Measurements from ENCODE around the gene SPATA31D4.
"Not testable (repeated sequence)": the region's sequence is repeated elsewhere in the genome, so short reads cannot be mapped to it uniquely, and the experiment has no call there.

The SPATA31D4 gene

DNA sequence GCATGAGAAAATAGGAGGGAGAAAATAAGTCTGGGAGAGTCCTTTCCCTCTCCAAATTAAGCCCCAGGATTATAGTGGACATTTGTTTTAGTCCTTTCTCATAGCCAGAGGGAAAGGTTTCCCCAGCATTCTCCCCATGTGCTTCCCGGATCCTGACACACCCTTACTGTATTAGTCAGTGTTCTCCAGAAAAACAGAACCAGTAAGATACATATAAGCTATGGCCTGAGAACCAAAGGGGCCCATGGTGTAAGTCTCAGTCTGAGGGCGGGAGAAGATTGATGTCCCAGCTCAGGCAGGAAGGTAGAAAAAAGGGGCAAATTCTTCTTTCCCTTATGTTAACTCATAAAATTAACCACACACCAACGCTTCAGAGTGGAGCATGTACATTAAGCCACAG lies 25.6 kb upstream of the SPATA31D4 start:
- no peak overlapping the region for H3K4me3 ChIP-seq (ENCODE audit: low read length)
- 92% methylated on average over 3 of the region's 3 CpGs for WGBS
- H3K4me1 ChIP-seq (ENCODE audit: insufficient read depth, low read length) = no peaks in the 10 kb centered on the region
- H3K36me3 ChIP-seq (ENCODE audit: insufficient read depth, low read length) = no peaks in the 10 kb centered on the region
- H3K27me3 ChIP-seq (ENCODE audit: insufficient read depth, low read length) = no peaks in the 10 kb centered on the region
- H3K27ac ChIP-seq (ENCODE audit: low read depth, low read length) = no peak overlapping the region
- no peak overlapping the region for H3K9ac ChIP-seq (ENCODE audit: low read depth, low read length)
- H3K9me3 ChIP-seq (ENCODE audit: insufficient read depth, low read depth, low read length) = no peaks in the 10 kb centered on the region

DNA sequence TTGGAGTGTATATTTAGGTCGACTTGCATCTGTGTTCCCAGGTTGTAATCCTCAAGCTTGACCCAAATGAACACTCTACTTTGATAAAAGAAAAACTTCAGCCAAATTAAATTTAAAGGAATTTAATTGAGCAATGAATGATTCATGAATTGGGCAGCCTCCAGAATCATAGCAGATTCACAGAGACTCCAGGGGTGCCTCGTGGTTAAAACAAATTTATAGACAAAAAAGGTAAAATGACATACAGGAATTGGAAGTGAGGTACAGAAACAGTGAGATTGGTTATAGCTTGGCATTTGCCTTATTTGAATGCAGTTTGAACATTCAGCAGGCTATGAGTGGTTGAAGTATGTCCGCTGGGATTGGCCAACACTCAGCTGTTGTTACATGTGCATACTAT lies 21.6 kb upstream of the SPATA31D4 start:
- WGBS = 93% methylated on average over 2 of the region's 3 CpGs
- H3K27me3 ChIP-seq (ENCODE audit: insufficient read depth, low read length) = no peaks in the 10 kb centered on the region

DNA sequence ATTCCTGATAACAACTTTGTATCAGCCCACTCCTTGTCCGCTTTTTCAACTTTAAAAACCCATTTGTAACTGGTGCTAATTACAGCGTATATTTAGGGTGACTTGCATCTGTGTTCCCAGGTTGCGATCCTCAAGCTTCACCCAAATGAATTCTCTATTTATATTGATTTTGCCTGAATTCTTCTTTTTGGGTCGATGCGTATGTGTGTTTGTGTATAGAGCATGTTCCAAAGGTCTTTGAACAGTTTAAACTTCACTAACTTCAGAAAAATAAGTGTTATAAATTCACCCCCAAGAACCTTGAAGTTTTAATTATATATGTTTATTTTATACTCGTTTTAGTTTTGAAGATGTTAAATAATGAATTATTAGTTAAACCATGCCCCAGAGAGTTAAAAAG lies 16.1 kb upstream of the SPATA31D4 start:
- Histone ChIP-seq H3K27me3 (ENCODE audit: insufficient read depth, low read length) (no peaks in the 10 kb centered on the region), H3K36me3 (ENCODE audit: insufficient read depth, low read length) (no peaks in the 10 kb centered on the region), H3K27ac (ENCODE audit: low read depth, low read length) (no peak overlapping the region), H3K4me3 (ENCODE audit: low read length) (no peak overlapping the region), H3K9ac (ENCODE audit: low read depth, low read length) (no peak overlapping the region), H3K9me3 (ENCODE audit: insufficient read depth, low read depth, low read length) (no peaks in the 10 kb centered on the region), H3K4me1 (ENCODE audit: insufficient read depth, low read length) (no peaks in the 10 kb centered on the region)
- WGBS = 94% methylated on average over 2 of the region's 6 CpGs

More for the DNA sequence above, 21.6 kb upstream of the SPATA31D4 start:
- H3K4me3 ChIP-seq (ENCODE audit: low read length) = no peak overlapping the region
- H3K9ac ChIP-seq (ENCODE audit: low read depth, low read length) = no peak overlapping the region
- no peaks in the 10 kb centered on the region for H3K4me1 ChIP-seq (ENCODE audit: insufficient read depth, low read length)
- no peak overlapping the region for H3K27ac ChIP-seq (ENCODE audit: low read depth, low read length)
- no peaks in the 10 kb centered on the region for H3K9me3 ChIP-seq (ENCODE audit: insufficient read depth, low read depth, low read length)
- H3K36me3 ChIP-seq (ENCODE audit: insufficient read depth, low read length) = no peaks in the 10 kb centered on the region

DNA sequence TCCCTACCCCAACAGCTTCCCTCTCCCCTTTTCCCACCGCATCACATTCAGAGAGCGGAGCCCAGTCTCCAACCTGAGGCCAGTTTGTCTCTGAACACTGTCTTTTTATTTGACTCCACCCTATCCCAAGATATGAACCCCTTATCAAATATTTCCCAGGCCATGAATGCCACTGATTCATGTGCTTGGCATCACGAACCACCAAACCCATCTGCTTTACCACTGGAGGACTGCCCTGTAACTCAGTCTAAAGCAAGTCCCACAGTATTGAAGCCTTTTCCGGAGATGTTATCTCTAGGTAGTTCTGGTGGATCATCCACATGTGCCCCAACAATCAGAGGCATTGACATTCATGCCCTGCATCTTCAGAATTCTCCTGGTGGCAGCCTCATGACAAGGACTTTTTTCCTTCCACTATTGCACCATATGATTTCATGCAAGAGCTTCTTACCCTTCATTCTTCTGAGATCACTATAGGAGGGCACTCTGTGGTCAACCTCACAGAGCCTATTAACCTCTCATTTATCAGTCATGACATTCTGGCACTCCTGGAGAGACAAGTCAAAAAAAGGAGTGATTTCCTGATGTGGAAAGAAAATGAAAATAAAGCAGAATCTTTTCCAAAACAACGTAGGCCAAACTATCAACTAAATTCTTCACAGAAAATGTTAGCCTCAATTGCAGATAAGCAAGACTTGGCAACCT lies 12.3 kb upstream of the SPATA31D4 start:
- Histone ChIP-seq H3K27me3 (ENCODE audit: insufficient read depth, low read length) (no peaks in the 10 kb centered on the region), H3K36me3 (ENCODE audit: insufficient read depth, low read length) (no peaks in the 10 kb centered on the region), H3K27ac (ENCODE audit: low read depth, low read length) (no peak overlapping the region), H3K4me1 (ENCODE audit: insufficient read depth, low read length) (no peaks in the 10 kb centered on the region), H3K9me3 (ENCODE audit: insufficient read depth, low read depth, low read length) (no peaks in the 10 kb centered on the region), H3K9ac (ENCODE audit: low read depth, low read length) (no peak overlapping the region), H3K4me3 (ENCODE audit: low read length) (no peak overlapping the region)
- 93% methylated on average over 5 of the region's 5 CpGs for WGBS

DNA sequence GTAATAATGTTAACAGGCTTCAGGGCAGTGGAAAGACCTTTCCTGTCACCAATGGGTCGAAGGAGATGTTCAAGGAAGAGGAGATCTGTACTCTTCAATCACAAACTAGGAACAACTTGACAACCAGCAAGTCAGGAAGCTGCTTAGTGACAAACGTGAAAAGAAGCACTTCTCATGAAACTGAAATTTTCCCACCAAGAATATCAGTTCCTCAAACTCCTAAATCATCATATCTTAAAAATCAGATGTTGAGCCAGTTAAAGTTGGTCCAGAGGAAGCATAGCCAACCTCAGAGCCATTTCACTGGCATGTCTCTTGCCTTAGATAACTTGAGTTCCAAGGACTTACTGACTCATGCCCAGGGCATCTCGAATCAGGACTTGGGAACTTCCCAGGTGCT lies 9.7 kb upstream of the SPATA31D4 start:
- WGBS = no CpG with 5 or more reads among the region's 3 CpGs
- not testable (repeated sequence) for H3K9ac ChIP-seq (ENCODE audit: low read depth, low read length); H3K36me3 ChIP-seq (ENCODE audit: insufficient read depth, low read length); H3K9me3 ChIP-seq (ENCODE audit: insufficient read depth, low read depth, low read length); H3K4me1 ChIP-seq (ENCODE audit: insufficient read depth, low read length); H3K27ac ChIP-seq (ENCODE audit: low read depth, low read length); H3K27me3 ChIP-seq (ENCODE audit: insufficient read depth, low read length); H3K4me3 ChIP-seq (ENCODE audit: low read length)

DNA sequence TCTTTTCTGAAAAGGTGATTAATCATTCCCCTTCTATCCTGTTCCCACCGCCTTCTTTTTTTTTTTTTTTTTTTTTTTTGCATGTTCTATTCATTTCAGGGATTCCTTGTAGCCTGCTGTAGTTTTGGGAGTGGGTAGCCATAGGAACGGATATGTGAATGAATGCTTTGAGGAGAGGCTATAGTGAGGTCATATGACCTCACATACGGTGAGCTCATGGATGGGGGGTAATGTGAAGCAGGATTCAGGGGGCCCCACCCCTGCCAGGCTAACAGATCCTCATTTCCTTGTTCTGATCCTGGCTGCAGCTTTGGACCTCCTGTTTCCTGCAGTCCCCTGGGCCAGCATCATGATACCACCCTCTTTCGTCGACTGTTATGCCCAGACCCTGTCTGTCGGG lies 1.9 kb downstream of the SPATA31D4 start:
- not testable (repeated sequence) for H3K4me3 ChIP-seq (ENCODE audit: low read length); H3K27ac ChIP-seq (ENCODE audit: low read depth, low read length); H3K4me1 ChIP-seq (ENCODE audit: insufficient read depth, low read length); H3K9me3 ChIP-seq (ENCODE audit: insufficient read depth, low read depth, low read length); H3K36me3 ChIP-seq (ENCODE audit: insufficient read depth, low read length); H3K9ac ChIP-seq (ENCODE audit: low read depth, low read length); H3K27me3 ChIP-seq (ENCODE audit: insufficient read depth, low read length)
- no CpG with 5 or more reads among the region's 6 CpGs for WGBS

DNA sequence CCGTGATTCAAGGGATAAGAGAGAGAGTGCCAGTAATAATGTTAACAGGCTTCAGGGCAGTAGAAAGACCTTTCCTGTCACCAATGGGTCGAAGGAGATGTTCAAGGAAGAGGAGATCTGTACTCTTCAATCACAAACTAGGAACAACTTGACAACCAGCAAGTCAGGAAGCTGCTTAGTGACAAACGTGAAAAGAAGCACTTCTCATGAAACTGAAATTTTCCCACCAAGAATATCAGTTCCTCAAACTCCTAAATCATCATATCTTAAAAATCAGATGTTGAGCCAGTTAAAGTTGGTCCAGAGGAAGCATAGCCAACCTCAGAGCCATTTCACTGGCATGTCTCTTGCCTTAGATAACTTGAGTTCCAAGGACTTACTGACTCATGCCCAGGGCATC lies 5.3 kb downstream of the SPATA31D4 start:
- H3K4me1 ChIP-seq (ENCODE audit: insufficient read depth, low read length); H3K9me3 ChIP-seq (ENCODE audit: insufficient read depth, low read depth, low read length); H3K4me3 ChIP-seq (ENCODE audit: low read length); H3K27me3 ChIP-seq (ENCODE audit: insufficient read depth, low read length); H3K36me3 ChIP-seq (ENCODE audit: insufficient read depth, low read length); H3K27ac ChIP-seq (ENCODE audit: low read depth, low read length); H3K9ac ChIP-seq (ENCODE audit: low read depth, low read length): not testable (repeated sequence)
- no CpG with 5 or more reads among the region's 3 CpGs for WGBS

DNA sequence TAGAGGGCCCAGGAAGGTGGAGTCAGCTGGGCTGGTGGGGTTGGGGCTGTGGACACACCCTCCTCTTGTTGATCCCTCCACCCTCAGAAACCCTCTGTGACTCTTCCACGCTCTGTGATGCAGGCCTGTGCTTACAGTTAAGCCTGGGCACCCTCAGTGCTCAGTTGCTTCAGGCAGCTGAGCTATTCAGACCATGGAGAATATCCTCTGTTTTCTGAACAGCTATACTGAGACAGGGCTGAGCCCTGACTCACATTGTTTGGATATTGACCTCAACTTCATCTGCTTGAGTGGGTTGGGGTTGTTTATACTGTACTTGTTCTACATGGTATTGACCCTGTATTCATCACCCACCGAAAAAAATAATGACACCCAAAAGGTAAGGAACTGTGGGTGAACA lies 15.2 kb downstream of the SPATA31D4 start, which contains the start of gene SPATA31D3:
Gene SPATA31D3 (plus strand): TSS at position 108 of the 400 bp plus-strand sequence. CDS start 86 bp downstream, at position 194.
- not testable (repeated sequence) for H3K9me3 ChIP-seq (ENCODE audit: insufficient read depth, low read depth, low read length); H3K4me1 ChIP-seq (ENCODE audit: insufficient read depth, low read length); H3K36me3 ChIP-seq (ENCODE audit: insufficient read depth, low read length); H3K4me3 ChIP-seq (ENCODE audit: low read length); H3K9ac ChIP-seq (ENCODE audit: low read depth, low read length); H3K27me3 ChIP-seq (ENCODE audit: insufficient read depth, low read length); H3K27ac ChIP-seq (ENCODE audit: low read depth, low read length)
- no CpG with 5 or more reads among the region's 2 CpGs for WGBS

DNA sequence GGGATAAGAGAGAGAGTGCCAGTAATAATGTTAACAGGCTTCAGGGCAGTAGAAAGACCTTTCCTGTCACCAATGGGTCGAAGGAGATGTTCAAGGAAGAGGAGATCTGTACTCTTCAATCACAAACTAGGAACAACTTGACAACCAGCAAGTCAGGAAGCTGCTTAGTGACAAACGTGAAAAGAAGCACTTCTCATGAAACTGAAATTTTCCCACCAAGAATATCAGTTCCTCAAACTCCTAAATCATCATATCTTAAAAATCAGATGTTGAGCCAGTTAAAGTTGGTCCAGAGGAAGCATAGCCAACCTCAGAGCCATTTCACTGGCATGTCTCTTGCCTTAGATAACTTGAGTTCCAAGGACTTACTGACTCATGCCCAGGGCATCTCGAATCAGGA lies 20.4 kb downstream of the SPATA31D4 start:
- H3K9me3 ChIP-seq (ENCODE audit: insufficient read depth, low read depth, low read length); H3K4me1 ChIP-seq (ENCODE audit: insufficient read depth, low read length); H3K9ac ChIP-seq (ENCODE audit: low read depth, low read length); H3K27ac ChIP-seq (ENCODE audit: low read depth, low read length); H3K4me3 ChIP-seq (ENCODE audit: low read length); H3K27me3 ChIP-seq (ENCODE audit: insufficient read depth, low read length); H3K36me3 ChIP-seq (ENCODE audit: insufficient read depth, low read length): not testable (repeated sequence)
- WGBS = 100% methylated on average over 1 of the region's 3 CpGs

DNA sequence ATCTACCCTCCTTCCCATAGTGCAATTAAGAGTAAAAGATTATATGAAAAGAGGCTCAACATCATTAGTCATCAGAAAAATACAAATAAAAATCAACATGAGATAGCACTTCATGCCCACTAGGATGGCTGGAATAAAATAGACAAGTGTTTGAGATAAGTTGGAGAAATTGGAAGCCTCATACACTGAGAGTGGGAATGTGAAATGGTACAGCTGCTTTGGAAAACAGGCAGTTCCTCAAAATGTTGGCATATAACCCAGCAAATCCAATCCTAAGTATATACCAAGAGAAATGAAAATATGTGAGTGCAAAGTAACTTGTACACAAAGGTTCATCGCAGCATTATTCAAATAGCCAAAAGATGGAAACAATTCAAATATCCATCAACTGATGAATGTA lies 24.9 kb downstream of the SPATA31D4 start:
- Histone ChIP-seq H3K9ac (ENCODE audit: low read depth, low read length) (no peak overlapping the region), H3K27ac (ENCODE audit: low read depth, low read length) (no peak overlapping the region), H3K36me3 (ENCODE audit: insufficient read depth, low read length) (no peaks in the 10 kb centered on the region), H3K4me1 (ENCODE audit: insufficient read depth, low read length) (no peaks in the 10 kb centered on the region), H3K27me3 (ENCODE audit: insufficient read depth, low read length) (no peaks in the 10 kb centered on the region), H3K9me3 (ENCODE audit: insufficient read depth, low read depth, low read length) (peaks cover 26% of the 10 kb centered on the region), H3K4me3 (ENCODE audit: low read length) (no peak overlapping the region)
- WGBS = no CpG with 5 or more reads among the region's 1 CpG

DNA sequence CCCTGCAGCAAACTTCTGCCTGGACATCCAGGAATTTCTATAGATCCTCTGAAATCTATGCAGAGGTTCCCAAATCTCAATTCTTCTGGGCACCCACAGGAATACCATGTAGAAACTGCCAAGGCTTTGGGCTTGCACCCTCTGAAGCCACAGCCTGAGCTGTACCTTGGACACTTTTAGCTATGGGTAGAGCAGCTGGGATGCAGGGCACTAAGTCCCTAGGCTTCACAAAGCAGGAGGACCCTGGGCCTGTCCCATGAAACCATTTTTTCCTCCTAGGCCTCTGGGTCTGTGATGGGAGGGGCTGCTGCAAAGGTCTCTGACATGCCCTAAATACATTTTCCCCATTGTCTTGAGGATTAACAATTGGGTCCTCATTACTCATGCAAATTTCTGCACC lies 27.4 kb downstream of the SPATA31D4 start:
- no peak overlapping the region for H3K9ac ChIP-seq (ENCODE audit: low read depth, low read length)
- H3K27me3 ChIP-seq (ENCODE audit: insufficient read depth, low read length) = no peaks in the 10 kb centered on the region
- peaks cover 26% of the 10 kb centered on the region for H3K9me3 ChIP-seq (ENCODE audit: insufficient read depth, low read depth, low read length)
- H3K4me1 ChIP-seq (ENCODE audit: insufficient read depth, low read length) = no peaks in the 10 kb centered on the region
- no peak overlapping the region for H3K4me3 ChIP-seq (ENCODE audit: low read length)
- no peaks in the 10 kb centered on the region for H3K36me3 ChIP-seq (ENCODE audit: insufficient read depth, low read length)
- no peak overlapping the region for H3K27ac ChIP-seq (ENCODE audit: low read depth, low read length)

Data from HUES64 (cell line).